Trophoblast cell (in vitro differentiated cells and primary cell): ENCODE results near the gene SHCBP1L.
"Not testable (repeated sequence)": the region's sequence is repeated elsewhere in the genome, so short reads cannot be mapped to it uniquely, and the experiment has no call there.

ENCODE experiments used
- DNase-seq, 2 donors: peaks; one replicate each; pipeline ENCODE4 v3.0.0-alpha.2; 2016
- H2AFZ ChIP-seq: 2 replicates; pipeline ENCODE4 v1.6.1; 2013; ENCODE audit warnings: low read length, moderate library complexity, mild to moderate bottlenecking; ENCODE audit not compliant: insufficient read depth, poor library complexity
- H2AK5ac ChIP-seq: 2 replicates; pipeline ENCODE4 v1.6.1; 2013; ENCODE audit warnings: mild to moderate bottlenecking, low read length
- H2BK120ac ChIP-seq: 2 replicates; pipeline ENCODE4 v1.6.1; 2013; ENCODE audit warnings: low read length, mild to moderate bottlenecking, moderate library complexity; ENCODE audit not compliant: insufficient read depth, poor library complexity
- H2BK12ac ChIP-seq: 2 replicates; pipeline ENCODE4 v1.6.1; 2013; ENCODE audit warnings: mild to moderate bottlenecking, low read length, moderate library complexity
- H2BK5ac ChIP-seq: 2 replicates; pipeline ENCODE4 v1.6.1; 2013; ENCODE audit warnings: low read length, low read depth, moderate library complexity, mild to moderate bottlenecking; ENCODE audit not compliant: poor library complexity
- H3K14ac ChIP-seq: 2 replicates; pipeline ENCODE4 v1.6.1; 2013; ENCODE audit warnings: mild to moderate bottlenecking, low read length
- H3K18ac ChIP-seq: 2 replicates; pipeline ENCODE4 v1.6.1; 2013; ENCODE audit warnings: mild to moderate bottlenecking, low read length
- H3K23ac ChIP-seq: 2 replicates; pipeline ENCODE4 v1.6.1; 2013; ENCODE audit warnings: low read length
- H3K27ac ChIP-seq: 2 replicates; pipeline ENCODE4 v1.5.1; 2013; ENCODE audit warnings: low read depth, mild to moderate bottlenecking, inconsistent platforms, low read length, moderate library complexity
- H3K27me3 ChIP-seq: 2 replicates; pipeline ENCODE4 v1.6.1; 2013; ENCODE audit warnings: inconsistent platforms, mild to moderate bottlenecking, low read length, moderate library complexity; ENCODE audit not compliant: insufficient read depth
- H3K36me3 ChIP-seq, 2 experiments: 1 replicate in 1 of 2; 2 replicates in 1 of 2; pipeline ENCODE4 v1.6.1; 2013; ENCODE audit warnings: low read length in 2 of 2, mild to moderate bottlenecking in 2 of 2, moderate library complexity in 1 of 2; ENCODE audit not compliant: insufficient read depth in 2 of 2, control insufficient read depth in 1 of 2
- H3K4ac ChIP-seq: 2 replicates; pipeline ENCODE4 v1.6.1; 2013; ENCODE audit warnings: low read depth, mild to moderate bottlenecking, low read length, moderate library complexity
- H3K4me1 ChIP-seq, 2 experiments: 1 replicate in 1 of 2; 2 replicates in 1 of 2; pipeline ENCODE4 v1.6.1; 2013; ENCODE audit warnings: low read length in 2 of 2, mild to moderate bottlenecking in 2 of 2, moderate library complexity in 1 of 2; ENCODE audit not compliant: insufficient read depth in 2 of 2, control insufficient read depth in 1 of 2
- H3K4me2 ChIP-seq: 2 replicates; pipeline ENCODE4 v1.6.1; 2013; ENCODE audit warnings: inconsistent platforms, mild to moderate bottlenecking, low read length, moderate library complexity
- H3K4me3 ChIP-seq: 2 replicates; pipeline ENCODE4 v1.5.1; 2013; ENCODE audit warnings: mild to moderate bottlenecking, low read depth, low read length, inconsistent platforms
- H3K79me1 ChIP-seq: one replicate; pipeline ENCODE4 v1.6.1; 2013; ENCODE audit warnings: low read length
- H3K79me2 ChIP-seq: 2 replicates; pipeline ENCODE4 v1.6.1; 2013; ENCODE audit warnings: low read length, mild to moderate bottlenecking; ENCODE audit not compliant: control insufficient read depth, insufficient read depth, poor library complexity
- H3K9ac ChIP-seq: 2 replicates; pipeline ENCODE4 v1.6.1; 2013; ENCODE audit warnings: mild to moderate bottlenecking, low read length
- H3K9me3 ChIP-seq: 2 replicates; pipeline ENCODE4 v1.6.1; 2013; ENCODE audit warnings: low read depth, mild to moderate bottlenecking, control low read depth, inconsistent platforms, low read length; ENCODE audit not compliant: insufficient read depth
- H4K12ac ChIP-seq: 2 replicates; pipeline ENCODE4 v1.6.1; 2013; ENCODE audit warnings: low read depth, mild to moderate bottlenecking, low read length, moderate library complexity
- H4K8ac ChIP-seq: 2 replicates; pipeline ENCODE4 v1.6.1; 2013; ENCODE audit warnings: low read depth, mild to moderate bottlenecking, low read length, moderate library complexity
- H4K91ac ChIP-seq: one replicate; pipeline ENCODE4 v1.6.1; 2013; ENCODE audit warnings: low read depth, mild to moderate bottlenecking, low read length, moderate library complexity
- WGBS: extraction: QIAGEN DNeasy Blood & Tissue Kit; methylation state at CpG from one replicate; pipeline ENCODE4 v1.1.7; 2013; ENCODE audit warnings: missing lambda C conversion rate; ENCODE audit not compliant: insufficient read length, insufficient coverage; ENCODE audit errors: extremely low coverage; 5-methylcytosine and 5-hydroxymethylcytosine counted together

The SHCBP1L gene

DNA sequence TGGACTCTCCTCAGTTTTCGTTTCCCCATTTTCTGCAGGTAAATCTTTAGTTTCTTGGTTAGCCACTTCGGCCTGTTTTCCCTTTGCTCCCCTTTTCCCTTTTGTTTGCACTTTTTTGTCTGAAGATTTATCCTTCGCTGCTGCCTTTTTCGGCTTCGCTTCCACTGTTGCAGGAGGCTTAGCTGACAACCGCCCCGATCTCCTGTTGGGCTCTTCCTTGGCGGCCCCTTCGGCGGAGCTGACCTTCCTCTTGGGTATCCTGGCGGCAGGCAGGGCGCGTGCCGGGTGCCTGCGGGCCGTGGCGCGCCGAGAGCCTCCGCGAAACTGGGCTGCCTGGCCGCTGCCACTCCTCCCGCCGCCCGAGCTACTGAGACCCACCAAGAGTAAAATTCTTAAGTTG lies 10.8 kb downstream of the SHCBP1L start:
- H2AFZ ChIP-seq = peak overlapping the region; percentile 45
- peak overlapping the region; percentile 4 for H4K8ac ChIP-seq
- not testable (repeated sequence) for H3K27me3 ChIP-seq, H3K36me3 ChIP-seq, H2BK120ac ChIP-seq, H3K79me2 ChIP-seq, H3K9ac ChIP-seq, H2BK12ac ChIP-seq, H3K4me1 ChIP-seq, H3K9me3 ChIP-seq, H3K4me3 ChIP-seq, H3K14ac ChIP-seq, H3K23ac ChIP-seq, H4K91ac ChIP-seq, H3K18ac ChIP-seq, H2BK5ac ChIP-seq, H2AK5ac ChIP-seq, H3K4ac ChIP-seq, H3K27ac ChIP-seq, H3K79me1 ChIP-seq, H4K12ac ChIP-seq
- peak overlapping the region; percentile 28 for H3K4me2 ChIP-seq
- WGBS = no CpG with 5 or more reads among the region's 25 CpGs
- peak in 1 of 2 donors; percentile 8 for DNase-seq

DNA sequence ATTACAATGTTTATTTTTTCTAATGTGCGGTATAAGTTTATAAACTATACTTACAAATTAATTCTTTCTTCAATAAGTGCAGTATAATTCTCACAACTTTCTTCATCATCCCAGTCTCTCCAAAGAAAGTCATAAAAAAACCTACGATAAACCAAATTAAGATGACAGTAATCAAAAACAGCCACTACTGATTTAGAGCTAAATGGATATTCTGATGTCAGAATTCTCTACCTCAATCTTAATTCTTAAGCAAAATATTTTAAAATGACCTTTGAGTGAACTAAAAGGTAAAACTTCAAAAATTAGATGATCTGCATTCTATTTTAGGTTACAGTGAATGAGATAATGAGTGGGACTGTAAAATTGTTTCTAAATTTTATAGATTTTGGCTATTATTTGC lies 13.6 kb downstream of the SHCBP1L start:
- no peak overlapping the region for H2AK5ac ChIP-seq
- no peak overlapping the region for H3K4ac ChIP-seq
- no peak overlapping the region for H4K8ac ChIP-seq
- H3K27me3 ChIP-seq = no peaks in the 10 kb centered on the region
- WGBS = no CpG with 5 or more reads among the region's 2 CpGs
- no peak overlapping the region for H3K4me2 ChIP-seq
- H3K9ac ChIP-seq = no peak overlapping the region
- H2BK12ac ChIP-seq = no peak overlapping the region
- H3K79me2 ChIP-seq = no peaks in the 10 kb centered on the region
- no peaks in the 10 kb centered on the region for H3K79me1 ChIP-seq
- peaks cover 0 to 3% of the 10 kb centered on the region in 2 experiments for H3K4me1 ChIP-seq
- H3K23ac ChIP-seq = no peak overlapping the region
- H3K9me3 ChIP-seq = no peaks in the 10 kb centered on the region
- H3K4me3 ChIP-seq = no peak overlapping the region
- no peaks in the 10 kb centered on the region for H3K36me3 ChIP-seq
- no peak overlapping the region for H2BK120ac ChIP-seq
- no peak overlapping the region for H2BK5ac ChIP-seq
- no peak overlapping the region for H3K14ac ChIP-seq
- H2AFZ ChIP-seq = no peak overlapping the region
- no peak overlapping the region for H3K18ac ChIP-seq
- no peak overlapping the region for H3K27ac ChIP-seq
- H4K12ac ChIP-seq = no peak overlapping the region
- no peak for DNase-seq
- H4K91ac ChIP-seq = no peak overlapping the region

DNA sequence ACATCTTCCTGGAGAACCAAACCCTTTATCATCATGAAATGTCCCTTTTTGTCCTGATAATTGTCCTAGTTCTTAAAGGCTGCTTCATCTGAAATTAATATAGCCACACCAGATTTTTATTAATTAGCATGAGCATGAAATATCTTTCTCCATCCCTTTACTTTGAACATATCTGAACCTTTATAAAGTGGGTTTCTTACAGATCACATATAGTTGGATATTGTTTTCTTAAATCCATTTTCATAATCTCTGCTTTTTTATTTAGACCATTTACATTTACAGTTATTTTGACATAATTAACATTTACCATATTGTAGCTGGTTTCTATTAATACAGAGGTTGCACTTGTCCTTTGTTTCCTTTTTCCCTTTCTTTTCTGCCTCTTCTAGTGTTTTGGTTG lies 17.2 kb downstream of the SHCBP1L start:
- no peaks in the 10 kb centered on the region for H3K27me3 ChIP-seq
- DNase-seq = no peak
- H4K91ac ChIP-seq = no peak overlapping the region
- no peak overlapping the region for H2AFZ ChIP-seq
- H3K4me3 ChIP-seq = no peak overlapping the region
- H2BK12ac ChIP-seq = no peak overlapping the region
- no peak overlapping the region for H3K27ac ChIP-seq
- no peak overlapping the region for H3K9ac ChIP-seq
- no peak overlapping the region for H2AK5ac ChIP-seq
- H3K4me1 ChIP-seq = no peaks in the 10 kb centered on the region
- no peak overlapping the region for H2BK5ac ChIP-seq
- H3K79me1 ChIP-seq = no peaks in the 10 kb centered on the region
- no peaks in the 10 kb centered on the region for H3K36me3 ChIP-seq
- no peak overlapping the region for H3K18ac ChIP-seq
- H4K12ac ChIP-seq = no peak overlapping the region
- H3K79me2 ChIP-seq = no peaks in the 10 kb centered on the region
- no peak overlapping the region for H4K8ac ChIP-seq
- H2BK120ac ChIP-seq = no peak overlapping the region
- H3K9me3 ChIP-seq = no peaks in the 10 kb centered on the region
- H3K14ac ChIP-seq = no peak overlapping the region
- no peak overlapping the region for H3K23ac ChIP-seq
- no peak overlapping the region for H3K4ac ChIP-seq
- no peak overlapping the region for H3K4me2 ChIP-seq

DNA sequence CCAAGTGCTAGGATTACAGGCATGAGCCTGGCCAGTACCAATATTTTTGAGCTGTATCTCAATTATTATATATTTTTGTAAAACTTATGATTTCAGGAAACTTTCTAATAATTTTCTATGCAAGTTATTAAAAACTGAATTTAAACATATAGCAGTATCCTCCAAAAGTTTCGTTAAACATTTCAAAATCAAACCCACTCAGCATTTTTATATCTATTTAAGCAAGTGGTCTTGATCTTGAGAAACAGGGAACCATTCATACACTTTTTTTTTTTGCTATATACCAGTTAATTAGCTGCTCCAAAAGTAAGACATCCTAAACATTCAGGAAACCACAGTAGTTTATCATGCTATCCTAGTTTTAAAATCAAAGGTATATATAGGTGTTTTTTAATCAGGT lies 22.0 kb downstream of the SHCBP1L start:
- Histone ChIP-seq H4K8ac (no peak overlapping the region), H3K4me2 (no peak overlapping the region), H3K18ac (no peak overlapping the region), H2AK5ac (no peak overlapping the region), H3K9ac (no peak overlapping the region), H2AFZ (no peak overlapping the region), H3K9me3 (no peaks in the 10 kb centered on the region), H3K27me3 (no peaks in the 10 kb centered on the region), H3K27ac (no peak overlapping the region), H2BK5ac (no peak overlapping the region), H3K36me3 (no peaks in the 10 kb centered on the region), H2BK12ac (no peak overlapping the region), H3K79me1 (no peaks in the 10 kb centered on the region), H3K4me1 (no peaks in the 10 kb centered on the region), H3K4me3 (no peak overlapping the region), H2BK120ac (no peak overlapping the region), H4K12ac (no peak overlapping the region), H3K4ac (no peak overlapping the region), H3K23ac (no peak overlapping the region), H3K79me2 (no peaks in the 10 kb centered on the region), H4K91ac (no peak overlapping the region), H3K14ac (no peak overlapping the region)
- WGBS = no CpG with 5 or more reads among the region's 1 CpG
- no peak for DNase-seq
